GM11168 (cell line): ENCODE measurements around the gene INO80E.
"Not testable (repeated sequence)": the region's sequence is repeated elsewhere in the genome, so short reads cannot be mapped to it uniquely, and the experiment has no call there.

Experiments used
- in situ Hi-C: fragments of 300-500 bp; cut with MboI; formaldehyde crosslinking; loops from one replicate; pipeline ENCODE4 v1.12.0; 2022; ENCODE audit warnings: low sequenced_read_pairs; ENCODE audit not compliant: unreplicated experiment

Gene INO80E

GRCh38 chr16:30026449-30026848, 30.4 kb downstream of the INO80E start:
- in situ Hi-C loops, result no loop called here

DNA sequence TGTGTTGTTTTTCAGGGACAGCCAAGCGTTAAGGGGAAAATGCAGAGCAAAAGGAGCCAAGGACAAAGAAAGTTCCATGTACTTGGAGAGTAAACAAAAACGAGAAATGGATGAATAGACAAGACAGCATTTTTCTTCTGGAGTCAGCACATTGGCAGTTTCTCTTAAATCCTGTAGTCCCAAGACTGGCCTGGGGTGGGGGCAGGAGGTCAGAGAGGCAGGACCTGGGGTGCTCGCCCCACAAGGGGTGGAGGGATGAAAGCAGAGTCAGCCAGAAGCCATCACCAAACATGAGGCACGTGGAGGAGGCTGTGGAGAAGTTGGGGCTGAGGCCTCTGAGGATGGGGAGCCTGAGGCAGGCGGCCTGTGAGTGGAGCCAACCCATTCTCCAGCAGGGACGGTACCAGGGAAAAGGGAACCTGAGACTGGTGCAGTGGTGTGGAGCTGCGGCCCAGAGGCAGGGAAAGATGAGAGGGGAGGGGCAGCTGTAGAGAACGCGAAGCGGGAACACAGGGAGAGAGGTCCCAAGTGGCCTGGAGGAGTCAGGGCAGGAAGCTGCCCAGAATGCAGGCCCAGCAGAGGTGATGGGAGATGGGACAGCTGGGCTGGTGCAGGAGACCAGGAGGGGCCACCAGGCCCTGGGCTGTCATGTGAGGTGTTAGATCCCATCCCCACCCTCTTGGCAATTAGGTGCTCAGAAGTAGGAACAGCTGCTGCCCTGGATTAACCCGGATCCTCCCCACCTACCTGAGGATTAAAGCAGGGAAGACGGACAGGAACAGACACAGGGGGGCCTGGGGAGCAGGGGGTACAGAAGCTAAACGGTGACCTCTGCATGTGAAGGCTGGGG, 31.8 kb downstream of the INO80E start:
- in situ Hi-C loops, result no loop called here

- in situ Hi-C loops, result no loop called here
These were observed 32.5 kb downstream of the INO80E start for GRCh38 chr16:30028438-30029076.

DNA sequence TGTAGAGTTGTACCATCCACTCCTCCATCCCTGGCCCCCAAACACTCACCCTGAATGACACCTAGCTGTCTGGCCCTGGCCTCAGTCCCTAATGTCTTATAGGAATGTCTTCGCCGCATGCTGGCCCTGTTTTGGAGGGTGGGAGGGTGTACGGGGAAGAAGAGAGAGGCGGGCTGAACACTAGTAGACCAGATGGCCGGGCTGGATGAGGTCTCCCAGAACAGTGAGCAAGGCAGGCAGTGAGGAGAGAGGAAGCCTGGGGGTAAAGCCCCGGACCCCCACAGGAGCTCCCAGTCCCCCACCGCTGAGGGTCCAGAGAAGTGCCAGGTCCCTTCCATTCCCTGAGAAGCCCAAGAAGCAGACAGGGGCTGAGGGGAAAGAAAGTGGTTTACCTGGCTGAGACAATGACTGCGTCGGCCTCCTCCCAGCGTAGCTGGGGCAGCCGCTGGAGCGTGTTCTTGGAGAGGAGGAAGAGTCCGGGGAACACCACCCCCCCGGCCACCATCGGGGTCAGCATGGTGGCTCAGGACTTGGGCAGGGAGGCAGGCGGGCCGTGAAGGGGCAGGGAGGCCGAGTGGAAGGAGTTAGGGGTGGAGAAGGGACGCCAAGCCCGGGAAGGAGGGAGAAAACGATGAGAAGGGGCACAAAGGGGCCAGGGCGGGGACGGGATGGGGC, 34.1 kb downstream of the INO80E start:
- in situ Hi-C loops, result no loop called here

DNA sequence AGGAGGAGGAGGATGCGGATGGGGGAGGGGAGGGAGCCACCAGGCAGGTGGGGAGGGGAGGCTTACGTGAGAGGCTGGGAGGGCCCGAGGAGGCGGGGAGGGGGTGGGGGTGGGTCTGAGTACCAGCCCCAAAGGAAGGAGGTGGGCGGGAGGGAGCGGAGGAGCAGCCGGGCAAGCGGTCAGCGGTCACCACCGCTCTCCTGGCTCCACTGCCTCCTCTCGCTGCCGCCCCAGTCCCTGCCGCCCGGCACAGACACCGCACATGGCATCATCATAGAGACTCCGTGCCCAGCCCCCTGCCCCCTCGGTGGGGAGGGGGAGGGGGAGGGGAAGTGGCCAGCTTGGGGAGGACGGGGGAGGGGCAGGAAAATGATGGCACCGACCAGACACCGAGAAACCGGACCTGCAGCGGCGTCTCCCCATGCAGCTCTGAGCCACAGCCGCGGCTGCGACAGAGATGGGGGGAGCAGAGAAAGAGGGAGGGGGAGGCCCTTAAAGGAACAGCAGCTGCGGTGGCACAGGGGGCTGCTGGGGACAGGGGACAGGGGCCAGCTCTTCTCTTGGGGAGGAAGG, 34.9 kb downstream of the INO80E start, which contains the start of gene TLCD3B:
Gene TLCD3B (minus strand): TSS at position 431 of the 573 bp plus-strand sequence. CDS start 744 bp downstream, outside the sequence.
- in situ Hi-C loops, result no loop called here

GRCh38 chr16:30031477-30031918, 35.5 kb downstream of the INO80E start:
- in situ Hi-C loops, result no loop called here

- in situ Hi-C loops, result no loop called here
These were observed 36.2 kb downstream of the INO80E start for GRCh38 chr16:30032083-30032819.

DNA sequence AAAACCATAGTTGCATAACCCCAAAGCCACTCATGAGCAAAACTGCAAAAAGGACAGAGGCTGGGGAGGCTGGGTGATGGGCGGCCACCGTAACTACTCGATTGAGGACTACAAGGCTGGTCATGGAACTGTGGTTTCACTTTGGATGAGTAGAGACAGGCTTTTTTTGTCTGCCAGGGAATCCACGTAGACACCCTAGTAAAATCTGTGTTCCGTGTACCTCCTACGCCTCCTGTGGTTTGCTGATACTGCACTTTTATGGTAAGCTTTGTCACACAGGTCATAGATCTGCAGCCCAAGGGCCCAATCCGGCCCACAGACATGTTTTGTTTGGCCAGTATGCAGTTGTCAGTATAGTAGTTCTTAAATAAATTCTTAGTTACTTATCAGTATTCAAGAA, 37.2 kb downstream of the INO80E start:
- in situ Hi-C loops, result no loop called here

- in situ Hi-C loops, result no loop called here
These were observed 44.2 kb downstream of the INO80E start for GRCh38 chr16:30040221-30040620.

- in situ Hi-C loops, result not testable (repeated sequence)
These were observed 44.6 kb downstream of the INO80E start for GRCh38 chr16:30040690-30041089.

GRCh38 chr16:30041841-30042240, 45.8 kb downstream of the INO80E start:
- in situ Hi-C loops, result no loop called here

DNA sequence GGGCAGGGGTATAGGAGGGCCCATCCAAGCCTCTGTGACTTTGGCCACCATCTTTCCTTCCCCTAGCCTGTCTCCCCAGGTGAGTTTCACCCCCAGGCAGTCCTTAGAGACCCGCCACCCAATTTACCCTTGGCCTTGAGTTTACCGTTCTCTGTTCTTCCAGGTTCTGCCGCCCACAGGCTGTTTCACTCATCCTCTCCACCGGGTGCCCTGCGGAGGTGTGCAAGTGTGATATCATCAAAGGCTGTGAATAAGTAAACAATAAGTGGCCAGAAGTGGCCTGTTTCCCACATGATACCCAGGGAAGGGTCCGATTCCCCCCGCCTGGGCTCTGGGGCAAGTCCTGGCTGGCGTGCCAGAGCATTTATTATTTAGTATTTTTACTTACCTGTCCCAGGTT, 50.1 kb downstream of the INO80E start:
- in situ Hi-C loops, result no loop called here

- in situ Hi-C loops, result no loop called here
These were observed 50.5 kb downstream of the INO80E start for GRCh38 chr16:30046588-30046987.

DNA sequence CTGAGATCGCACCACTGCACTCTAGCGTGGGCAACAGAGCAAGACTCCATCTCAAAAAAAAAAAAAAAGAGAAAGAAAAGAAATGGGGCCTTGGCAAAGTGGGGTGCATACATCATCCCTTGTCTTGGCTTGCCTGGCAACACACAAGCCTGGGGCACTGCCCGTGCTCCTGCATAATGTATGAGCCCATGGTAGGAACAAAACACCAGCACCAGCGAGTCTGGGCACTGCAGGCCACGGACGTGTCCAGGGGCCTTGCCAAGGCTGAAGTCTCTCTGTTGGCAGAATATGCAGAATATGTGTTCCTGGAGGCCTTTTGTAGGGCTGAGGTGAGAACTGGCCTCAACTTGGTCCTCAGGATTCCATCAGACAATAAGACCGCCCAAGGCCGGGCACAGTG, 53.8 kb downstream of the INO80E start:
- in situ Hi-C loops, result no loop called here

- in situ Hi-C loops, result no loop called here
These were observed 55.5 kb downstream of the INO80E start for GRCh38 chr16:30051518-30051917.

DNA sequence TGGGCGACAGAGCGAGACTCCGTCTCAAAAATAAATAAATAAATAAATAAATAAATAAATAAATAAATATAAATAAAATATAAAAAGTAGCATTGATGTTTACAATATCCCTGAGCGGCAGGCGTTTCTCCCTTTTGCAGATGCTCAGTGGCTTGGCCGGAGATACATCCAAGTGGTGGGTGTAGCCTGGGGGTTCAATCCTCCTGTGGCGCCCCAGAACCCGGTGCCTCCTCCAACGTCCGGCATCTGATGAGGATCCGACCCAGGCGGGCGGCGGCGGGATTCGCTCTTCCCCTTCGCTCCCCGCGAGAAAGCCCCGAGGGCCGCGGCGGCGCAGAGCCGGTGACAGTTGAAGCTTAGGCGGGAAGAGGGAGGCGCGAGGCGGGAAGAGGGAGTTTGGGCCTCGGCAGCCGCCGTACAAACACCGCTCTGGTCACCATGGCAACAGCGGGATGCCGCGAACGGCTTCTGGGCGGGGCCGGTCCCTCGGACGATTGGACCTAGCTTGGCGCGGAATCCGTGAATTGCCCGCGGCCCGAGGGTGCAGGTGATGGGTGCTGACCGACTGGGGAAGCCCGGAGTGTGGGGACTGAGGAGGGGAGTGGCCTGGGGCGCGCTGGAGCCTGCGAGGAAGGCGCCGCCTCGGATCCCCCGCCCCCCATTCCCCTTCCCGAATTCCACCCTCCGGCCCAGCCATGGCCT, 56.8 kb downstream of the INO80E start:
- in situ Hi-C loops, result no loop called here

GRCh38 chr16:30053376-30054015, 57.5 kb downstream of the INO80E start:
- in situ Hi-C loops, result no loop called here

DNA sequence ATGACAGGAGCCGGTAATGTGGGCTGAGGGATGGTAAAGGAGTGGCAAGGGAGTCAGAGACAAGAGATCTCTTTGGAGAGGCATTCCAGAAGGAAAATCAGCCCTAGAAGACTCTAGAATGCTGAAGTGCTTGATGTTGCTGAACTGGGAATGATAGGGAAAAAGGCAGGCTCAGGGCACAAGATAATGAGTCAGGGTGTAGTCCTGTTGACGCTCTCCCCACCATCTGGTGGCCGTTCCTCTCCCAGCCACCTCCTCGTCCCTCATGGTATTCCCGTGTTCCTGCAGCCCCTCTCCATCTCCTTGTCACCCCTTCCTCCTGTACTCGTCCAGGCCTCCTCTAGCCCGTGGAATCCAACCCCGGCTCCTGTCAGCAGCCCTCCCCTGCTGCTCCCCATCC, 58.4 kb downstream of the INO80E start:
- in situ Hi-C loops, result no loop called here

- in situ Hi-C loops, result no loop called here
These were observed 59.0 kb downstream of the INO80E start for GRCh38 chr16:30054959-30055553.
